Left ventricle myocardium inferior (tissue), 1 donor: ENCODE data around the gene TEX51. TPM values are rescaled to one million over a fixed set of nuclear protein-coding genes. Genes with fewer than 3 reads are reported as not detected.

Source experiments
- DNase-seq: peaks from one replicate; pipeline ENCODE4 v3.0.0-alpha.2; 2020
- H3K27ac ChIP-seq: fragments of 200-600 bp; replicated peaks from 2 replicates; pipeline ENCODE4 v1.8.0; 2021
- H3K27me3 ChIP-seq: fragments of 200-600 bp; 2 replicates; pipeline ENCODE4 v1.8.0; 2021; ENCODE audit warnings: low read depth
- H3K36me3 ChIP-seq: fragments of 200-600 bp; 2 replicates; pipeline ENCODE4 v1.8.0; 2021
- H3K4me1 ChIP-seq: fragments of 200-600 bp; 2 replicates; pipeline ENCODE4 v1.8.0; 2021
- H3K4me3 ChIP-seq: fragments of 200-600 bp; 2 replicates; pipeline ENCODE4 v1.8.0; 2021; ENCODE audit warnings: mild to moderate bottlenecking, moderate library complexity
- H3K9me3 ChIP-seq: fragments of 200-600 bp; replicated peaks from 2 replicates; pipeline ENCODE4 v1.8.0; 2021
- intact Hi-C: fragments of 100-400 bp; cut with micrococcal nuclease; formaldehyde crosslinking; loops from one replicate; pipeline ENCODE4 v1.11.0; 2022
- total RNA-seq: library from RNA; stranded (reverse); fragmentation: NEBNext Ultra II Directional; extraction: Animal tissue kit (Norgen Biotek cat#: 25700); gene quantifications from one replicate; pipeline ENCODE4 v1.2.1, GENCODE V29; 2021
- TF ChIP-seq, protein P1 (sequence below): fragments of 200-600 bp; IDR thresholded peaks from 2 replicates; pipeline ENCODE4 v1.8.0; 2021; ENCODE audit warnings: antibody characterized with exemption, mild to moderate bottlenecking, borderline replicate concordance
- donor health status: DM: no; HTN: yes; CAD: no; lungs with severe emphysema.

Gene TEX51
- total RNA-seq, 1 donor from 2014 or later, result not detected

DNA sequence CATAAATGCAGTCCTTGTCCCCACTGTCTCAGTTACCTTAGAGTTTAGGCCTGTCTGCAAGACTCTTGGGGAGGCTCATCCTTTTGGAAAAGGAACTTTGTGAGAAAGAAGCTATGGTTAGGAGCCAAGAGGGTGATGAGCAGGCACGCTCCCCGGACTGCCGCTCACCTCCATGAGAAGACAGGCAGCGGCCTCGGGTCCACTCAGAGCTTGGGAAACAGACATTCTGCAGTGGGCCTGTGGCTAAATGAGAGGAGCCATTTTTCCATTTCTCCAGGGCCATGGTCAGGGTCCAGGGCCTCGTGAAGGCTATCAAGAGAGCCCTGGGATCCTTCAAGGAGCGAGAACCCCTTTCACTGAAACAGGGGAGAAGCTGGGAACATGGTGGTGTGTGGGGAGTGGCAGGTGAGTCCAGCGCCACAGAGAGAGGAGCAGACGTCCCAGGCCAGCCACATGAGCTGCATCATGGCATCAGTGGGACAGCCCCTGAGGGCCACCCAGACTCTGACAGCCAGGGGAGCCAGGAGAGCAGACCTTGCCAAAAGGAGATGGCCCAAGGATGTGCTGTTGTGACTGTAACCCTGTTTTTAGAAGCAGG is 4.0 kb upstream of the TEX51 start:
- Histone ChIP-seq H3K4me3 (no peak overlapping the region), H3K4me1 (no peaks in the 10 kb centered on the region), H3K36me3 (no peaks in the 10 kb centered on the region), H3K27ac (no peak overlapping the region), H3K27me3 (peaks cover 11% of the 10 kb centered on the region), H3K9me3 (no peaks in the 10 kb centered on the region)
- DNase-seq, result no peak
- TF ChIP-seq, protein P1, sequence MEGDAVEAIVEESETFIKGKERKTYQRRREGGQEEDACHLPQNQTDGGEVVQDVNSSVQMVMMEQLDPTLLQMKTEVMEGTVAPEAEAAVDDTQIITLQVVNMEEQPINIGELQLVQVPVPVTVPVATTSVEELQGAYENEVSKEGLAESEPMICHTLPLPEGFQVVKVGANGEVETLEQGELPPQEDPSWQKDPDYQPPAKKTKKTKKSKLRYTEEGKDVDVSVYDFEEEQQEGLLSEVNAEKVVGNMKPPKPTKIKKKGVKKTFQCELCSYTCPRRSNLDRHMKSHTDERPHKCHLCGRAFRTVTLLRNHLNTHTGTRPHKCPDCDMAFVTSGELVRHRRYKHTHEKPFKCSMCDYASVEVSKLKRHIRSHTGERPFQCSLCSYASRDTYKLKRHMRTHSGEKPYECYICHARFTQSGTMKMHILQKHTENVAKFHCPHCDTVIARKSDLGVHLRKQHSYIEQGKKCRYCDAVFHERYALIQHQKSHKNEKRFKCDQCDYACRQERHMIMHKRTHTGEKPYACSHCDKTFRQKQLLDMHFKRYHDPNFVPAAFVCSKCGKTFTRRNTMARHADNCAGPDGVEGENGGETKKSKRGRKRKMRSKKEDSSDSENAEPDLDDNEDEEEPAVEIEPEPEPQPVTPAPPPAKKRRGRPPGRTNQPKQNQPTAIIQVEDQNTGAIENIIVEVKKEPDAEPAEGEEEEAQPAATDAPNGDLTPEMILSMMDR, result no peak
- intact Hi-C loops, result no loop called here

DNA sequence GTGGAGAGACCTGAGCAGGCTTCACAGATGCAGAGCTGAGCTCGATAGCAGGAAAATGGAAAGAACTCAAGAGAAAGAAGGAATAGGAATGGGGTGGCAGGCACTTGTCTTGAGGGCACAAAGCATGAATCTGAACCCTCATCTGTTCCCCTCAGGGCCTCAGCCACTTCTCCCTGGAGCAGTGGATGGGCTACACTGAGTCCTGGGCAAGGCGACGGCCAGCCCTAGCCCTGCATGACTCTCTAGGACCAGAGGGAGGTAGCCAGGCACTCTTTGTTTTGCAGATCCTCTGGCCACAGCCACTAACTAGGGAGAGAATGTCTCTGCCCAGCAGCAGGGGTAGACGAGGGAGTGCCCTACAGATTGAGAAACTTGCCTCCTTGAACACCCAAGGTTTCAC is 3.4 kb upstream of the TEX51 start:
- Histone ChIP-seq H3K9me3 (no peaks in the 10 kb centered on the region), H3K4me3 (no peak overlapping the region), H3K4me1 (no peaks in the 10 kb centered on the region), H3K27ac (no peak overlapping the region), H3K36me3 (no peaks in the 10 kb centered on the region), H3K27me3 (peaks cover 15% of the 10 kb centered on the region)
- DNase-seq, result no peak
- intact Hi-C loops, result no loop called here
- TF ChIP-seq, protein P1, result no peak

DNA sequence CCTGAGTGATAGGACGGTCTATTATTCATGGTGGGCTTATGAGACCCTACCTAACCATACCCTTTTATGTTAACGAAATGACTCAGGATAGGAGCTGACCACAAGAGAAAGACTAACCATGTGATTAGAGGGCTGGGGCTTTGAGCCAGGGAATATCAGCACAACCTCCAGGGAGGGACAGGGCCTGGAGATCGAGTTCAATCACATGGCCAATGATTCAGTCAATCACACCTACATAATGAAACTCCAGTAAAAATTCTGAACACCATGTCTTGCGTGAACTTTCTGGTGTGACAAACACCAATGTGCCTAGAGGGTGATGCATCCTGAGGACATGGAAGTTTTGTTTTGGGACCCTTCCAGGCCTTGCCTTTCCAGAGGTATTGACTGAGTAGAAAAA is 2.2 kb upstream of the TEX51 start:
- Histone ChIP-seq H3K4me3 (no peak overlapping the region), H3K27ac (no peak overlapping the region), H3K9me3 (no peaks in the 10 kb centered on the region), H3K27me3 (peaks cover 26% of the 10 kb centered on the region), H3K4me1 (no peaks in the 10 kb centered on the region), H3K36me3 (no peaks in the 10 kb centered on the region)
- TF ChIP-seq, protein P1, result no peak
- intact Hi-C loops, result no loop called here
- no peak for DNase-seq

DNA sequence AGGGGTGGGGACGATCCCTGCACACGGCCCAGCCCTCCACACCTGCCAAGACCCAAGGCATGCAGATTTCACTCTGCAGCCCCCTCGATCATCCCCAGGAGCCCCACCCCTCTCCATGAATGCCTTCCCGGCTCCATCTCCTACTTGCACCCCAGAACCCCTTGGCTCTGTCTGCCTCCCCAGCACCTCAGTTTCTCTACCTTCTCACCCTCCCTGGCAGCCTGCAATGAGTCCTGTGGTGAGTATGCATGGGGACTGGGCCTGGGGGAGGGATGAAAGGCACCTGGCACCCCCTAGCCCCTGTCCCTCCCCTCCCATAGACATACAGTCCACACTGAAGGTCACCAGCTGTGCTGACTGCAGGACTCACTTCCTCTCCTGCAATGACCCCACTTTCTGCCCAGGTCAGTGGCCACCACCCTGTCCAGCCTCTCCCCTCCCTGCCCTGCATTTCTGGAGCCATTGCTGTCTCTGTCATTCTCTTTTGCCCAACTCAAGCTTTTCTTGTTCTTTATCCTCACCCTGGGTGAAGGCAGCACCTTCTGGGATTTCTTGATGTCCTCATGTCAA is 1.0 kb downstream of the TEX51 start:
- no peak for DNase-seq
- TF ChIP-seq, protein P1, result no peak
- intact Hi-C loops, result no loop called here
- Histone ChIP-seq H3K4me1 (no peaks in the 10 kb centered on the region), H3K9me3 (peaks cover 13% of the 10 kb centered on the region), H3K27me3 (peaks cover 39% of the 10 kb centered on the region), H3K4me3 (no peak overlapping the region), H3K27ac (no peak overlapping the region), H3K36me3 (no peaks in the 10 kb centered on the region)

DNA sequence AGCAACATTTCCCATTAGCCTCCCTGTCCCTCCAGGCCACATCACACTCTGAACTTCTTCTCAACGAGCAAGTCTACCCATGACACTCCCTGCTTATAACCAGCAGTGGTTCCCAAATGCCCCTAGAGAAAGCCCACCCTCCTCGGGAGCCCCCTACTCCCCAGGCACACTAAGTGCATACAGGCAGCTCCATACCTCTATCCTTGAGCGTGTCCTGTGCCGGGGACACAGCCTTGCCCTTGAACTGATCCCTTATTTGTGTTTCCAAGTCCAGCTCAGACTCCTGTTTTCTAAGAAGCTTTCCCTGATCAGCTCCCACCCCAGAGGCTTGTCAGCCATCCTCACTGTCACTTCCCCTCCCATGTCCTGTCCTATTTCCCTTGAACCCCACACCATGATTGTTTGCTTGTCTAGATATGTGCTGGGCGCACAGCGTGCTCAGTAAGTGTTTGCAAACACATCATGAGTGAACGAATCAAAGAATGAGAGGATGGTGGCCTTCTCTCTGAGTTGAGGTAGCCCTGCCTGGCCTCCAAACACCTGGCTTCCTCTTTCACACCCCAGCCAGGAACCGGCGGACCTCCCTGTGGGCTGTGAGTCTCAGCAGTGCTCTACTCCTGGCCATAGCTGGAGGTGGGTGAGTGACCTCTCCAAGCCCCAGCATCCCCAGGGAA is 2.1 kb downstream of the TEX51 start:
- no peaks in the 10 kb centered on the region for H3K36me3 ChIP-seq
- no peak overlapping the region for H3K4me3 ChIP-seq
- no peak overlapping the region for H3K27ac ChIP-seq
- H3K9me3 ChIP-seq, result peaks cover 17% of the 10 kb centered on the region
- TF ChIP-seq, protein P1, result no peak
- DNase-seq, result no peak
- no peaks in the 10 kb centered on the region for H3K4me1 ChIP-seq
- intact Hi-C loops, result no loop called here
- peaks cover 44% of the 10 kb centered on the region for H3K27me3 ChIP-seq
